ENCODE results near the gene ACP7.

DNA sequence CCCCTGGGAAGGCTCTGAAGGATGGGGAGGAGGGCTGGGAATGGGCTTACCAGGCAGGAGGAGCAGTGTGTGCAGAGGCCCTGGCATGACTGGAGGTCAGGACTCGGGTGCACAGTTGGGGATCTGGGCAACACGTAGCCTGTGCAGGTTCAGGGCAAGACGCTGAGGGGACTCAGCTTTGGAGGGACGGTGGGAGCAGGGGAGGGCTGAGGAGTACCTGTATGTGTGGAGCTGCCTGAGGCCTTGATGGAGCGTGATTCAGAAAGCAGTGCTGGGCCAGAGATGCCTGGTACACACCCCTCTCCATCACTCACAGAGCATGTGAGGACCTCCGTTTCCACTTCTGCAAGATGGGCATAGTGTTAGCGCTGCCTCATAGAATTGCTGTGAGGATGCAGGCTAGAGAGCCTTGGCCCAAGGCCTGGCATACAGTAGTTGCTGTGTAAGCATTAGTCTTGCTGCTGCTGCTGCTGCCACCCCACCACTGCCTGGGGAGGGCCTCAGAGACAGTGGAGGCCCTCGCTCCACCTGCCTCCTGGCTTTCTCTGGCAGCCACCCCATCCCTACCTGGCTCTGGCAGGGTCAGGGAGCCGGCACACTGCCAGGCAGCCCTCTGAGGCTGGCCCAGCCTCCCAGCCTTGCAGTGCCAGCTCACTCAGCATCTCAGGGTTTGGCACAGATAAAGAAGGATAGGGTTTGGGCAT lies 43.8 kb downstream of the ACP7 start:
- TF ChIP-seq POLR2A (IDR thresholded peaks at IDR 0.05): no peak
- TF ChIP-seq, protein P1, sequence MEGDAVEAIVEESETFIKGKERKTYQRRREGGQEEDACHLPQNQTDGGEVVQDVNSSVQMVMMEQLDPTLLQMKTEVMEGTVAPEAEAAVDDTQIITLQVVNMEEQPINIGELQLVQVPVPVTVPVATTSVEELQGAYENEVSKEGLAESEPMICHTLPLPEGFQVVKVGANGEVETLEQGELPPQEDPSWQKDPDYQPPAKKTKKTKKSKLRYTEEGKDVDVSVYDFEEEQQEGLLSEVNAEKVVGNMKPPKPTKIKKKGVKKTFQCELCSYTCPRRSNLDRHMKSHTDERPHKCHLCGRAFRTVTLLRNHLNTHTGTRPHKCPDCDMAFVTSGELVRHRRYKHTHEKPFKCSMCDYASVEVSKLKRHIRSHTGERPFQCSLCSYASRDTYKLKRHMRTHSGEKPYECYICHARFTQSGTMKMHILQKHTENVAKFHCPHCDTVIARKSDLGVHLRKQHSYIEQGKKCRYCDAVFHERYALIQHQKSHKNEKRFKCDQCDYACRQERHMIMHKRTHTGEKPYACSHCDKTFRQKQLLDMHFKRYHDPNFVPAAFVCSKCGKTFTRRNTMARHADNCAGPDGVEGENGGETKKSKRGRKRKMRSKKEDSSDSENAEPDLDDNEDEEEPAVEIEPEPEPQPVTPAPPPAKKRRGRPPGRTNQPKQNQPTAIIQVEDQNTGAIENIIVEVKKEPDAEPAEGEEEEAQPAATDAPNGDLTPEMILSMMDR (IDR thresholded peaks at IDR 0.05): no peak

Measured in prostate gland (tissue), 2 donors.